ENCODE measurements around the gene RPS6KA2.

DNA sequence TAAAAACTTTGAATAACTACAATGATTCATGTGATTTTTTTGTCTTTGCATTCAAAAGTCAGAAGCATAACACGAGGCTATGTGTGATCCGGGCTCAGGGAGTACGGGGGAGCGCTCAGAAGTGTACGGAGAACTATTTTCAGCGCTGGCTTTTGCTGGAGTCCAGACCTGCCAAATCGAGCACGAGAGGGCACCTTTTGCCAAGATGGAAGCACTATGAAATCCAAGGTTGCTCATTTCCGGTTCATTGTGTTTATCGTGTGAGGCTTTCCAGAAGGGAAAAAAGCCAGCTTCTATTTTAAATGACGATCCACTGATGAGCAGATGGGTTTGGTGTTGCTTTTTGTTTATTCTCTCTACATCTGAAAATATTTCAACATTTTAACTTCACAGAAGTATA, 51.8 kb downstream of the RPS6KA2 start:
- TF ChIP-seq, protein P1, sequence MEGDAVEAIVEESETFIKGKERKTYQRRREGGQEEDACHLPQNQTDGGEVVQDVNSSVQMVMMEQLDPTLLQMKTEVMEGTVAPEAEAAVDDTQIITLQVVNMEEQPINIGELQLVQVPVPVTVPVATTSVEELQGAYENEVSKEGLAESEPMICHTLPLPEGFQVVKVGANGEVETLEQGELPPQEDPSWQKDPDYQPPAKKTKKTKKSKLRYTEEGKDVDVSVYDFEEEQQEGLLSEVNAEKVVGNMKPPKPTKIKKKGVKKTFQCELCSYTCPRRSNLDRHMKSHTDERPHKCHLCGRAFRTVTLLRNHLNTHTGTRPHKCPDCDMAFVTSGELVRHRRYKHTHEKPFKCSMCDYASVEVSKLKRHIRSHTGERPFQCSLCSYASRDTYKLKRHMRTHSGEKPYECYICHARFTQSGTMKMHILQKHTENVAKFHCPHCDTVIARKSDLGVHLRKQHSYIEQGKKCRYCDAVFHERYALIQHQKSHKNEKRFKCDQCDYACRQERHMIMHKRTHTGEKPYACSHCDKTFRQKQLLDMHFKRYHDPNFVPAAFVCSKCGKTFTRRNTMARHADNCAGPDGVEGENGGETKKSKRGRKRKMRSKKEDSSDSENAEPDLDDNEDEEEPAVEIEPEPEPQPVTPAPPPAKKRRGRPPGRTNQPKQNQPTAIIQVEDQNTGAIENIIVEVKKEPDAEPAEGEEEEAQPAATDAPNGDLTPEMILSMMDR (IDR thresholded peaks at IDR 0.05): no peak
- no peak for TF ChIP-seq POLR2A (IDR thresholded peaks at IDR 0.05)
